Measurements from ENCODE around the gene GIPC1.

DNA sequence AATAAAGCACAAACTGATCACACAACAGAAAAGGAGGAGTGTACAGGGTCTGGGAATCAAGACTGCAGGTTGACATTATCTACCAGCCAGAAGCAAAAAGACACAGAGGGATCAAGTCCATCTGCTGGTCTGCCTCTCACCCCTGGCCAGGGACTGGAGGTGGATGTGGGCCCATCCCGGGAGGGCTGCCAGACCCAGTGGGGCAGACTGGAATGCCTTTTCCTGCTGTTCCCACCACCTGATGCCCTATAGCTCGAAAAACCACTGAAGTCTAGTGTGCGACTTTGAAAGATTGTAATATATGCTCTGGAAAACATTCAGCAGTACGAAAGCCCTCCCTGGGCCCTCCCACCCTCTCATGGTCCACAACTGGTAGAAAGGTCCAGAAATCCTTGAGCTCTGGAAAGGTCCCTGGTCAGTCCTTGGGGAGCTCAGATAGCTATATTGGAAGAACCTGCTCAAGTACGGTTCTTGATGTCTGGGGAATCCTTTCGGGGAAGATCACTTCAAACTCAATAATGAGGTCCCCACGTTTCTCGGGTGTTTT is 19.6 kb upstream of the GIPC1 start:
- TF ChIP-seq, protein P1, sequence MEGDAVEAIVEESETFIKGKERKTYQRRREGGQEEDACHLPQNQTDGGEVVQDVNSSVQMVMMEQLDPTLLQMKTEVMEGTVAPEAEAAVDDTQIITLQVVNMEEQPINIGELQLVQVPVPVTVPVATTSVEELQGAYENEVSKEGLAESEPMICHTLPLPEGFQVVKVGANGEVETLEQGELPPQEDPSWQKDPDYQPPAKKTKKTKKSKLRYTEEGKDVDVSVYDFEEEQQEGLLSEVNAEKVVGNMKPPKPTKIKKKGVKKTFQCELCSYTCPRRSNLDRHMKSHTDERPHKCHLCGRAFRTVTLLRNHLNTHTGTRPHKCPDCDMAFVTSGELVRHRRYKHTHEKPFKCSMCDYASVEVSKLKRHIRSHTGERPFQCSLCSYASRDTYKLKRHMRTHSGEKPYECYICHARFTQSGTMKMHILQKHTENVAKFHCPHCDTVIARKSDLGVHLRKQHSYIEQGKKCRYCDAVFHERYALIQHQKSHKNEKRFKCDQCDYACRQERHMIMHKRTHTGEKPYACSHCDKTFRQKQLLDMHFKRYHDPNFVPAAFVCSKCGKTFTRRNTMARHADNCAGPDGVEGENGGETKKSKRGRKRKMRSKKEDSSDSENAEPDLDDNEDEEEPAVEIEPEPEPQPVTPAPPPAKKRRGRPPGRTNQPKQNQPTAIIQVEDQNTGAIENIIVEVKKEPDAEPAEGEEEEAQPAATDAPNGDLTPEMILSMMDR (IDR thresholded peaks at IDR 0.05): no peak
- TF ChIP-seq ZFX (IDR thresholded peaks at IDR 0.05; ENCODE audit: borderline replicate concordance): no peak

All from 22Rv1 (cell line).